ENCODE measurements around the gene FCRLA.
A peak's percentile ranks its signal among the peaks of the same experiment; 100 is the strongest.
"Not testable (repeated sequence)": the region's sequence is repeated elsewhere in the genome, so short reads cannot be mapped to it uniquely, and the experiment has no call there.

Gene FCRLA

DNA sequence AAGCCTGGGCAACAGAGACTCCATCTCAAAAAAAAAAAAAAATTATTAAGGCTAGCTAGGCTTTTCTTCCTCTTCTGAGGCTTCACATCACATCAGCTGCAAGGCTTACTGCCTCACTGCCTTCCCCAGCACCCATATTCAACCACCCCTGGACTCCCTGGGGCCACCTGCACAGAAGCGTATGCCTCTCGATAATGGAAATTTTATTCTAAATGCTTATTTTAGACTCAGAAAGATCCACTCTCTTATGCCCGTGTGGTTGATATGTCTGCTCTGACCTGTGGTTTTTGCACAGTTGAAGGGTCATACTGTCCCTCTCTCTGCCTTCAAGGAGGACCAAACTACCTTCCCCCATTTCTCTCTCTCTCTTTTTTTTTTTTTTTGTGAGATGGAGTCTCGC lies 1.5 kb upstream of the FCRLA start:
- DNase-seq (ENCODE audit: low read depth), result no peak

DNA sequence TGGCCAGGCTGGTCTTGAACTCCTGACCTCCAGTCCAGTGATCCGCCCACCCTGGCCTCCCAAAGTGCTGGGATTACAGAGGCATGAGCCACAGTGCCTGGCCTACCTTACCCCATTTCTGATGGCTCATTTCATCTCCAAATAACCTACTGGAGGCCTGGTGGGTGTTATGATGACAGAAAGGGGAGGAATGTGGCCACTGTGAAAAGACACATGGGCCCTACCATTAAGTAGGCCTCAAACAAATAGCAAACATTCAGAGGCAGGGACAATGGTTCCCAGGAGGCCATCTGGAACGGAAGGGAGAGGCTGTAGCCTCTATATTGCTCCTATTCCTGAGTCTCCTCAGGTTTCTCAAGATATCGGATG lies 932 bp upstream of the FCRLA start:
- DNase-seq (ENCODE audit: low read depth), result peak; percentile 50

DNA sequence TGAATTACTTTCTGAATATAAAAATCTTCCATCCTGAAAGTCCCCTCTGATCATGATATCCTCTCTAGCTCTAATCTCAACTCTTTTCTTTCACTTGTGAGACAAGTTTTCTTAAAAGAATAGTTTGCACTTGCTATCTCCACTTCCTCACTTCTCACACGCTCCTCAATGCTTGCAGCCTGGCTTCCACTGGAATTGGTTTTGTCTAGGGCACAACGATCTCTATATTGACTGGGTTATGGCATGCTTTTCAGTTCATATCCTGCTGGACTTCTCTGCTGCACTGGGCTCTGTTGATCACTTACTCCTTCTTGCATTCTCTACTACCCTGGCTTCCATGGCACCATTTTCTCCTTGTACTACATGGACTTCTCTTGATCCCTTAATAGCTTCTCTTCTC lies 474 bp downstream of the FCRLA start:
- no peak for DNase-seq (ENCODE audit: low read depth)

DNA sequence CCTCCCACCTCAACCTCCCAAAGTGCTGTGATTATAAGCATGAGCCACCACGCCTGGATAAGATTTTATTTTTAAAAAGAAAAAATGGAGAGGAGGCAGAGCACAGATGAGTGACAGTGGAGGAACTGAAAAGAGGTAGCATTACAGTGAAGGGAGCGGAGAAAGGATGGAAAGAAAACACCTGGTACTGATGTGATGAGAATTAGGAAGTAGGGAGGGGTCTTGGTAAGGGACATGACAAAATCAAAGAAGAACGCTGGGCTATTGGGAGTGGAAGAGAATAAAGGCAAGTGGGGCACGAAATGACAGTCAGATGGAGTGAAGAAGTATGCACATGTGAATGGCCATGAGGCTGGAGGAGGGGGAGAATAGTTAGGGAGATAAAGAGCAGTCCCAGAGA lies 2.3 kb downstream of the FCRLA start:
- DNase-seq (ENCODE audit: low read depth), result no peak

DNA sequence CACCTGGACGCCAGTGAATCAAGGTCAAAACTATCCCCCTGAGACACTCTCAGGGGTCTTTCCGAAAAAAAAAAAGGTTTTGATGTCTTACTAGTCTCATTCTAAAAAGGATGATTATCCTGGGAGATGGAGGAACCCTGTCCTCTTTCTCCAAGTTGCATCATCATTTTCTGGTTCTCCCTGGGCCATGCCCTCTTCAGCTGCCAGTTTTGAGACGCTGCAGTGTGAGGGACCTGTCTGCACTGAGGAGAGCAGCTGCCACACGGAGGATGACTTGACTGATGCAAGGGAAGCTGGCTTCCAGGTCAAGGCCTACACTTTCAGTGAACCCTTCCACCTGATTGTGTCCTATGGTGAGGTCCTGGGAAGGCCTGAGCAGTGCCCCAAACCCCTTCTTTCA lies 3.5 kb downstream of the FCRLA start:
- no peak for DNase-seq (ENCODE audit: low read depth)

DNA sequence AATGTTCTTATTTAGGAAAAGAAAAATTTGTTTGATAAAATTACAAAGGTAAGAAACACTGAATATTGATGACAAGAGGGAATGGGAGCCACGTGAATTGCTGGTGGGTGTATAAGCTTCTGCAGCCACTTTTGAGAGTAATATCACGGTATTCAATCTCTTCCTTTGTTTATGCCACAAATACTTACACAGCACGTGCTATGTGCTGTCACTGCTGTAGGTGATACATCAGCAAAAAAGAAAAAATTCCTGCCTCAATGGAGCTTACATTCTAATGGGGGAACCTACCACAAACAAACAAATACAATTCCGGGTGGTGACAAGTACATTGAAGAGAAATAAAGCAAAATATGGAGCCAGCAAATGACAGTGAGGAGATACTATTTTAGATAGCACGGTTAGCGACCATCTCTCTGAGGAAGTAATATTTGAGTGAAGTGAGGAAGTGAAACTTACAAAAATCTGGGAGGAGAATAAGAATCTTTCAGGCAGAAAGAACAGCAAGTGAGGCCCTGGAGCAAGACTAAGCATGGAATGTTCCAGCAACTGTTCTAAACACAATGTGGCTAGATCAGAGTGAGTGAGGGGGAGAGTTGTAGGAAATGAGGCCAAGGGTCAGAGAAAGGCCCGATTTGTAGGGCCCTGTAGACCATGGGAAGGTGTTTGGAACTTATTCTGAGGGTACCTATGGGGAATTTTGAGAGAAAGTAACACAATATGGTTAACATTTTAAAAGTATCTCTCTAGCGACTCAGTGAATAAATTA lies 11.7 kb downstream of the FCRLA start:
- no peak for DNase-seq (ENCODE audit: low read depth)

DNA sequence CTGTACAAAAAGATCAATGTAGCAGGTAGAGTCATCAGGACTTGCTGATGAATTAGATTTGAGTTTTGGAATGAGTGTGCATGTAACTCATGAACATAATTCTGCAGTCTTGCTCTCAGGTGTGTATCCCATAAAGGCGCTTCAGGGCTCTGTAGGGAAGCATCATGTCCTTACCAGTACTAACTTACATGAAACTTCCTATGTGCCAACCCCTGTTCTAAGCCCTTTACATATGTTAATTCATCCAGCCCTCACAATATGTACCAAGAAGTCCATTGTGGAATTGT lies 12.2 kb downstream of the FCRLA start:
- DNase-seq (ENCODE audit: low read depth), result no peak

DNA sequence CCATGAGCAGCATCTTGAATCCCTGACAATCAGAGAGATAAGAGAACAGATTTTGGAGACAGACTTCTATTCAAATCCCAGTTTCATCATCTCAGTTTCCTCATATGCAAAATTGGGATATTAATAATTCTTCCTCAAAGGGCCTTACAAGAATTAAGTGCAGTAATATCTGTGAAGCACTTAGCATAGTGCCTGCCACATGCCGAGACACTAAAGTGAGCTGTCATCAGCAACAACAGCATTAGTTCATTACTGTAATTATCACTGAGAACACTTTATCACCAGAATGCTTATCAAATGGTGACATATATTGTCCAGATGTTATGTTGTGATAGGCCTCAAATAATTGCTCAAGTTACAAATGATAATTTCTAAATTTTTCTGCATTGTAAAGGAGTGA lies 13.4 kb downstream of the FCRLA start:
- no peak for DNase-seq (ENCODE audit: low read depth)

DNA sequence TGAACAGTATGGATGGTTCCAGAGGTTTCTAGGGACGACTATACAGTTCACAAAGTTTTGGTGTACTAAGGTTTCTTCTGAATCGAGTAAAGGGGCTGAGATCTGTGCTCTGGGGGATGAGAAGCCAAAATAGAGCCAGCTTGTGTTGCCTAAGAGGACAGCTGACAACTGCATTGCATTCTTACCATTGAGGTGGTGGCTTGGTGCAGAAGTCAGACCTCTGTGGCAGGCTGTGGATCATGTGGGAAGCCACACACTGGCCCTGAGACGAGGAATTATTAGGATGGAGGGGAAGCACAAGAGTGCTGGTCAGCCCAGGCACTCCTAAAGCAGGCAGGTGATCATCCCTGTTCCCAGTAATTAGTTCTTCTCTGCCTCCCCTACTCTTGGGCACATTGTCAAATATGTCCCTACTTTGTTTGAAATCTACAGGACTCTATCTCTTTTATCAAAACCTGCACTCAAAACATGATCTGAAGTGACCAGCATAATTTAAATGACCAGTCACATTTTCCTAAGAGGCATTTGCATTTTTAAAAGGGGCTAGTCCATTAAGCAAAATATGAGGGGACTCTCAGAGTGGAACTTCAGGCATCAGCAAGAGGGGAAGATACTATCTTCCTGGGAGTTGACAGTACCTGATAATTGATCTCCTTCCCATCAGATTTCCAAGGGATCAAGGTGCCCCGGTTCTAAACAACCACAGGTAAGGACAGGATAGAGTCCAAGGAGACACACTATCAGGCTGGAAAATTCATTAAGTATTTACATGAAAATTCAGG lies 14.1 kb downstream of the FCRLA start, which contains the start of gene FCRLB:
Gene FCRLB (plus strand): TSS at position 589 of the 782 bp plus-strand sequence. CDS start 1,129 bp downstream, outside the sequence.
- no peak for DNase-seq (ENCODE audit: low read depth)

DNA sequence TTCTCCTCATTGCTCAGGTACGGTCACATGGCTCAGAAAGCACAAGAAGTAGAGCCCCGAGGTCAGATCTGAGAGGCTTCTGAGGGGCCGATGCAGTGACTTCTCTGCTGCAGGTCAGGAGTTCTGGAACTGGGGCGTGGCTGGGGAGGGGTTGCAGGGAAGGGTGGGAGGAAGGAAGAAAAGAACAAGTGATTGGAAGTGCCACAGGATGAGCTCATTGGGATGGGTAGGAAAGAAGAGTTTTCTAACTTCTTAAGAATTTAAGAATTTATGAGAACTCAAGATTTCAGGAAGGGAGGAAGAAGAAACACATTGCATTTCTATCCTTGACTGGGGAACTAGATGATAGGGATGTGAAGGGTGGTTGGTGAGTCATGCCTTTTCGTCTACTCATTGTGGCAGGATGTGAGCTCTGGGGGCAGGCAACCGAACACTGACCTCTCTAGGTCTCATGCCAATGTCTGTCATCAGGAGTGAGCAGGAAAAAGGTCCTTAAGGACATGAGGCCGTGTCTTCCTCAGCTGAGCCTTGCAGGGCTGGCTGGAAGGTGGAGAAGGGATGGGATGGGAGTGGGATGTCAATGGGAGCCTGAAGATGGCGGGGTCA lies 14.8 kb downstream of the FCRLA start:
- DNase-seq (ENCODE audit: low read depth), result peak; percentile 31

DNA sequence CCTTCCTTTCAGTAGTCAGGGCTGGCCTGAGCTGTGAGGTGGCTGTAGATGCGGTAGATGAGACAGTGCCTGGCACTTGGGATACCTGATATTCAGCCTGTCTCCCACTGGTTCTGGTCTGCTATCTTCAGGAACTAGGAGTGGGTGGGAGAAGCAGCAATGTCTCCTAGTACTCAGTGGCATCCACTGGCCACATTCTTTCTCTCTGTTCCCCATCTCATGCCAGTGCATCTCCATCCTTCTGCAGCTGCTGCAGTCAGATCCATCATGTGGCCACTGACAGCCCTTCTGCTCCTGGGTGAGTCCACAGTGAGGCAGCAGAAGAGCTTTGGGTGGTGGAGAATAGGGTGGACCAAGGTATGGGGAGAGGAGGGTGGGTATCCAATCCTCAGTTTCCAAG lies 15.4 kb downstream of the FCRLA start:
- DNase-seq (ENCODE audit: low read depth), result no peak

DNA sequence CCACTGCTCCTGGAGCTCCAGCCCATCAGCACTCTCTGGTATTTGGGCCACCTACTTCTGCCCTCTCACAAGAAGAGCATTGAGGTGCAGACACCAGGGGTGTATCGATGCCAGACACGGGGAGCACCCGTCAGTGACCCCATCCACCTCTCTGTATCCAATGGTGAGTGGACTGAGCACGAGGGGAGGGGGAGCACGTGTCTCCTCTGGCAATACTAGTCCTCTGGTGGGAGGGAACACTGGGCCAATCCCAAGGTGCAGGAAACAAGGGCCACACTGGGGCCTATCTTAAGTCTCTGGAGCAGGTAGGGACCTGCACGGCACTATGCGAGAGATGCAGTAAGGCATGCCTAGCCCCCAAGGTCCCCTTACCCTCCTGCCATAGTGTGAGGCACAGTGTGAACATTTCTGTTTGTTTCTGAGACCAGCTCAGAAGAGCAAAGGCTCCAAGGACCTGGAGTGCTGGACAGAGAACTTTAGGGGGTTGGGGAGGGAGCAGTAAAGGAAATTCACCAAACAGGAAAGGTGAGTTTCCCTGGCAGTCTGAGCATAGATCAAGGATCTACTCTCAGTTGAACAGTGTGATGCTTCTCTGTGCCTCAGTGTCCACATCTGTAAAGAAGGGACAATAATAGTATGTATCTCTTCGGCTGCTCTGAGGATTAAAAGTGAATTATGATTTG lies 16.6 kb downstream of the FCRLA start:
- no peak for DNase-seq (ENCODE audit: low read depth)

DNA sequence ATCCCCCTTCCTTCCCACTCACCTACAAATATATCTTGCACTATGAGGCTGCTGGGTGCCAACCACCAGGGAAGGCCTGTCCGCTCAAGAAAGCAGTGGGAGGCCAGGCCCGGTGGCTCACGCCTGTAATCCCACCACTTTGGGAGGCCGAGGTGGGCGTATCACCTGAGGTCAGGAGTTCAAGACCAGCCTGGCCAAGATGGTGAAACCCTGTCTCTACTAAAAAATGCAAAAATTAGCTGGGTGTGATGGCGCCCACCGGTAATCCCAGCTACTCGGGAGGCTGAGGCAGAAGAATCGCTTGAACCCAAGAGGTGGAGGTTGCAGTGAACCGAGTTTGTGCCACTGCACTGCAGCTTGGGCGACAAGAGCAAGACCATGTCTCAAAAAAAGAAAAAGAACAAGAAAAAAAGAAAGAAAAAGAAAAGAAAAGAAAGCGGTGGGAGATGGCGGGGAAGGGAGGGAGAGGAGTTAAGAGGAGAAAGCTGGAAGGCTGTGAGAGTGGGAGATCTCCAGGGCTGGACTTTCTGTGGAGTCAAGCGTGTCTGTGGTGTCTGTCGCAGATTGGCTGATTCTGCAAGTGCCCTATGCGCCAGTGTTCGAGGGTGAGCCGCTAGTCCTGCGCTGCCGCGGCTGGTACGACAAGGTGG lies 18.4 kb downstream of the FCRLA start:
- DNase-seq (ENCODE audit: low read depth), result not testable (repeated sequence)

DNA sequence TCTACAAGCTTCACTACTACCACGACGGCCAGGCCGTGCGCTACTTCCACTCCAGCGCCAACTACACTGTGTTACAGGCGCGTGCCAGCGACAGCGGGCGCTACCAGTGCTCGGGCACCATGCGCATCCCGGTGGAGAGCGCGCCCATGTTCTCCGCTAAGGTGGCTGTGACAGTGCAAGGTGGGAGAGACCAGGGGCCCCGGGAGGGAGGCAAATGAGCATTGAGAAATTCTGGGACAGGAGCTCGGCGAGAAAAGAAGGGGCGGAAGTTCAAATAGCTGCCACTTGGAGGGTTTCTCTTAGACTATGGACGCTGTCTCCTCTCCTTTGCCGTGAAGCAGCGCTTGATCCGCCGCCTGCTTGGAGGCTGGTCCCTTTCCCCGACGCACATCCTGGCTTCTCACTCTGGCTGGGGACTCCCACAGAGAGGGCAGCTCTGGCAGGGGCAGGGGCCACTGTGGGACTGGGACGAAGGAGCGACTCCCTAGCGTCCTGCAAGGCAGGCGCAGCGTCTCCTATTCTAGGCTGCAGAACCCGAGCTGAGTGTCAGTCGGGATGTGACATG lies 19.0 kb downstream of the FCRLA start:
- DNase-seq (ENCODE audit: low read depth), result peak; percentile 36

DNA sequence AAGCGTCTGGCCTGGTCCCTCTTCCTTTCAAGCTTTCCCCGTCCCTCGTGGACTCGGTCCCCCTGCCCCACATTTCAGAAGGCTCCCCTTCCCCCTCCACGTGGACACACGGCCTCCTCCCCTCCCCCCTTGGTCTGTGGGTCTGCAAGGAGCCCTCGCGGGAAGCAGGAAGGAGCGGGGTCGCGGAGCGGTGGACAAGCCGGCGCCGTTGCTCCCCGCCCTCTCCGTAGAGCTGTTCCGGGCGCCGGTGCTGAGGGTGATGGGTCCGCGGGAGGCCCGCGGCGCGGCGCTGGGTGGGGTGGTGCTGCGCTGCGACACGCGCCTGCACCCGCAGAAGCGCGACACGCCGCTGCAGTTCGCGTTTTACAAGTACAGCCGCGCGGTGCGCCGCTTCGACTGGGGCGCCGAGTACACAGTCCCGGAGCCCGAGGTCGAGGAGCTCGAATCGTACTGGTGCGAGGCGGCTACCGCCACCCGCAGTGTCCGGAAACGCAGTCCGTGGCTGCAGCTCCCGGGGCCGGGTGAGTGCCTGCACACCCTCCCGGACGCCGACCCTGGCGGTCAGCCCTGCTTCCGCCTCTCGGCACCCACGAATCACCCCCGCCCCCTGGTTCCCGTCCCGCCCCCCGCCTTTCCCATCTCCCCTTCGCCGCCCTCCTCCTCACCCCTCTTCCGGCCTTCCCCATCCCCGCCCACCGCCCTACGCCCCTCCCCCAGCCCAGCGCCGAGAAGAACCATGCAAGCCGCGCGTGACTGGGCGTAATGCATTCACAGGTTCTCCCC lies 19.6 kb downstream of the FCRLA start:
- peak; percentile 83 for DNase-seq (ENCODE audit: low read depth)

DNA sequence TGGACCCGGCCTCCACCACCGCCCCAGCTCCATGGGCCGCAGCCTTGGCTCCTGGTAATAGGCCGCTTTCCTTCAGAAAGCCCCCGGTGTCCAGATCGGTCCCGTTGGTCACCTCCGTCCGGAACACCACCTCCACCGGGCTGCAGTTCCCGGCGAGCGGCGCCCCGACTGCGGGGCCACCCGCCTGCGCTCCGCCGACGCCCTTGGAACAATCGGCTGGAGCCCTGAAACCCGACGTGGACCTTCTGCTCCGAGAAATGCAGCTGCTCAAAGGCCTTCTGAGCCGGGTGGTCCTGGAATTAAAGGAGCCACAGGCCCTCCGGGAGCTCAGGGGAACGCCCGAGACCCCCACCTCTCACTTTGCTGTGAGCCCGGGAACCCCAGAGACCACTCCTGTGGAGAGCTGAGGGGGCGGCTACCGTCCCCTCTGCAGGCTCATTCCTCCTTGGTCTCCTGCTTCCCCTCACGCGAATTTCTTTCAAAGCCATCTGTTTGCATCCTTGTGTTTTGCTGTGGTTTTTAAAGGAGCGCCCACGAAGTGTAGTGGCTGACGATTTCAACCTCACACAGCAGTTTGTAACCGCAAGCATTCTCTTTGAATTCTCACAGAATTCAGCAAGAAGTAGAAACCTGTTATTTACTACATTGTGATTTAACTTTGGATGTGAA lies 20.4 kb downstream of the FCRLA start:
- peak; percentile 28 for DNase-seq (ENCODE audit: low read depth)

DNA sequence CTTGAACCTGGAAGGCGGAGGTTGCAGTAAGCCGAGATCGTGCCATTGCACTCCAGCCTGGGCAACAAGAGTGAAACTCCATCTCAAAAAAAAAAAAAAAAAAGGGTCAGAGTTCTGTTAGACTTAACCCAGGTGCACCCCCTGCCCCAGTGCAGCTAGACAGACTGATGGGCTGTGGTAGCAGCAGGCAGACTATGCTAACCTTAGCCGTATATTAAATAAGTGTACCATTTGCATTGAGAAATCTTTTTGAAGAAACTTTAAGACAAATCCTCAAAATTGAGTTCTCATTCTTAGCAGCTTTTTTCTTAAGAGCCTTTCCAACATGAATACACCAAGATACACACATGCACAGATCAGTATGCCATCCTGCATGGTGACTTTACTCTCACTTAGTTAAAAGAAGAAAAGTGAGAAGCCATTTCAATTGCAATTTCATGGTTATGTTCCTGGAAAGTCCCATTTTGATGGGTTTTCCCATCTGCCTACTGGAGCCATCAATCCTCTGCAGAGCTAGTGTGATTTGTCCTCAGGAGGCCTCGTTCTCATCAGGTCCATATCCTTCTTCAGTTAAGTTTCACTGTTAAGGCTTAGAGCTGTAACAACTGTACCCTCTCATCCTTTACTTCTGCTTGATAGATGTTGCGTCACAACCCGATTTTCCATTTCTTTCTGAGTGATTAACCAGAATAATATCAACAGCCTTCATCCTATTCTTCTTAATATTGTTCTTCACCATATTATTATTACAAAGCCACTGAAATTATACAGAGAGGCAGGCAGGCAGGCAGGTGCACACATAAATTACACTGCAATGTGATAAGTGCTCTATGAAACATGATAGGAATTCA lies 21.6 kb downstream of the FCRLA start:
- no peak for DNase-seq (ENCODE audit: low read depth)

DNA sequence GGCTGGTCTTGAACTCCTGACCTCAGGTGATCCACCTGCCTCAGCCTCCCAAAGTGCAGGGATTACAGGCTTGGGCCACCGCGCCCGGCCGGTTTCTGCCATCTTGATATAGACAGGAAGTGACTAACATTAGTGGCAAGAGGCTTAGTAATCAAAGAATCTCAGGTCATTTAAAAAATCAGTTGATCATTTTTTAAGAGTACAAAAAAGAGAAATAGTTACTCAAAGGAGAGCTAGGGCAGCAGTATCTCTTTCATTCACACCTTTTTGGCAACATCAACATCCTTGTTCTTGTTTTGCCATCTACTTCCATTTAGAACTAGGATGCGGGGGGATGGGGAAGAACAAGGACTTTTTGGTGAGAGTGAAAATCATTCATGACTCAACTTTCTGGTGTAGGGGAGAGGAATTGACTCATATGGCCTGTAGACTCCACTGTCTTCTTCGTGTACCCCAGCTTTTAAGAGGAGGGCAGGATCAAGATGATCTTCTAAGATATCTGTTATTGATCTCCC lies 23.1 kb downstream of the FCRLA start:
- no peak for DNase-seq (ENCODE audit: low read depth)

DNA sequence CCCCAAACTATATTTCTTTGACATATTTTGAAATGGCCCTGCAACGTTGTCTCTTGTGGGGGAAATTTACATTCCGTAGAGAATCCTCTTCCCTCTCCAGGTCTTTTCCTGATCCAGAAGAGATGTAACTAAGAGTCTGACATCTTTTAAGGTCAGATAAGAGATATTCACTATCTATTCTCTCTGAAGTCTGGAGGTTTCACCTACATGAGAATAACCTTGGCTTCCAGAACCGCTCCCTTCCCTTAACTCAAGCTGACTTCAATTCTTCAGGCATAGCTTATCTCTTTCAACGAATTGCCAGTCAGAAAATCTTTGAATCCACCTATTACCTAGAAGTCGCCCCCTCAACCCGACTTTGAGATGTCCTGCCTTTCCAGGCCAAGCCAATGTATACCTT lies 24.2 kb downstream of the FCRLA start:
- DNase-seq (ENCODE audit: low read depth), result no peak
